OCI-LY1 (cell line): ENCODE results near the gene RAD23A.

Experiments
- H2AFZ ChIP-seq: fragments of 200-600 bp; sonication (generic), shearing (Covaris generic); 2 replicates; pipeline ENCODE4 v1.6.0; 2014; ENCODE audit warnings: antibody characterized with exemption, mild to moderate bottlenecking, low read length
- H3F3A ChIP-seq: fragments of 200-600 bp; sonication (generic), shearing (Covaris generic); 2 replicates; pipeline ENCODE4 v1.6.0; 2014; ENCODE audit warnings: mild to moderate bottlenecking, antibody characterized with exemption, low read length, moderate library complexity; ENCODE audit not compliant: insufficient read depth
- H3K27ac ChIP-seq: fragments of 200-600 bp; sonication (generic); 2 replicates; pipeline ENCODE4 v1.5.1; 2014; ENCODE audit warnings: low read length, mixed run types, mild to moderate bottlenecking, low read depth; ENCODE audit not compliant: poor library complexity, severe bottlenecking
- H3K27me3 ChIP-seq: fragments of 200-600 bp; sonication (generic); 2 replicates; pipeline ENCODE4 v1.6.0; 2014; ENCODE audit warnings: antibody characterized with exemption, mild to moderate bottlenecking, low read length, moderate library complexity; ENCODE audit not compliant: insufficient read depth
- H3K36me3 ChIP-seq: fragments of 200-600 bp; sonication (generic); 2 replicates; pipeline ENCODE4 v1.6.1; 2014; ENCODE audit warnings: mild to moderate bottlenecking, antibody characterized with exemption, low read length, moderate library complexity, mixed read lengths; ENCODE audit not compliant: insufficient read depth
- H3K4me1 ChIP-seq: fragments of 200-600 bp; sonication (generic); 2 replicates; pipeline ENCODE4 v1.5.1; 2014; ENCODE audit warnings: mild to moderate bottlenecking, low read length, moderate library complexity; ENCODE audit not compliant: insufficient read depth, severe bottlenecking
- H3K4me2 ChIP-seq: fragments of 200-600 bp; sonication (generic), shearing (Covaris generic); 2 replicates; pipeline ENCODE4 v1.6.1; 2014; ENCODE audit warnings: low read length
- H3K4me3 ChIP-seq: fragments of 200-600 bp; sonication (generic); 2 replicates; pipeline ENCODE4 v1.5.1; 2014; ENCODE audit warnings: low read length, low read depth, mild to moderate bottlenecking, mixed read lengths; ENCODE audit not compliant: poor library complexity, severe bottlenecking
- H3K79me2 ChIP-seq: fragments of 200-600 bp; shearing (Covaris generic); 2 replicates; pipeline ENCODE4 v1.6.1; 2016; ENCODE audit warnings: mixed run types, low read length, mixed read lengths; ENCODE audit not compliant: insufficient read depth
- H3K9ac ChIP-seq: fragments of 200-600 bp; sonication (generic), shearing (Covaris generic); 2 replicates; pipeline ENCODE4 v1.6.1; 2014; ENCODE audit warnings: mild to moderate bottlenecking, low read length, mixed read lengths
- H3K9me2 ChIP-seq: fragments of 200-600 bp; sonication (generic), shearing (Covaris generic); 2 replicates; pipeline ENCODE4 v1.6.1; 2014; ENCODE audit warnings: low read depth, mild to moderate bottlenecking, low read length, mixed read lengths
- H3K9me3 ChIP-seq: fragments of 200-600 bp; shearing (Covaris generic); 2 replicates; pipeline ENCODE4 v1.6.1; 2014; ENCODE audit warnings: low read length, mixed read lengths
- H4K20me1 ChIP-seq: fragments of 200-600 bp; sonication (generic), shearing (Covaris generic); 2 replicates; pipeline ENCODE4 v1.6.0; 2016; ENCODE audit warnings: mild to moderate bottlenecking, low read length; ENCODE audit not compliant: insufficient read depth
- CTCF ChIP-seq: fragments of 200-600 bp; sonication (generic), shearing (Covaris generic); IDR thresholded peaks from 2 replicates; pipeline ENCODE4 v1.5.1; 2017; ENCODE audit warnings: mild to moderate bottlenecking, antibody characterized with exemption, low read length, moderate library complexity, mixed read lengths
- EZH2 ChIP-seq: fragments of 200-600 bp; sonication (generic), shearing (Covaris generic); IDR thresholded peaks from 2 replicates; pipeline ENCODE4 v1.8.0; 2017; ENCODE audit warnings: borderline replicate concordance, mixed run types, mild to moderate bottlenecking, antibody characterized with exemption, low read length, moderate library complexity, mixed read lengths

Gene RAD23A

GRCh38 chr19:12959481-12959880, 13.8 kb downstream of the RAD23A start:
- H3K9me3 ChIP-seq, result no peaks in the 10 kb centered on the region
- 0 out of 2 replicates have a peak, but pooled peaks cover 4% of the 10 kb centered on the region for H3K27me3 ChIP-seq
- H3K4me3 ChIP-seq, result no peak overlapping the region
- H3F3A ChIP-seq, result 0 out of 2 replicates have a peak, but pooled peaks cover 7% of the 10 kb centered on the region
- H3K27ac ChIP-seq, result no peak overlapping the region
- H3K9me2 ChIP-seq, result no peaks in the 10 kb centered on the region
- no peaks in the 10 kb centered on the region for H4K20me1 ChIP-seq
- no peak overlapping the region for H3K9ac ChIP-seq
- TF ChIP-seq EZH2 (no peak), CTCF (no peak)
- no peak overlapping the region for H3K4me2 ChIP-seq
- no peaks in the 10 kb centered on the region for H3K79me2 ChIP-seq
- peaks cover 18% of the 10 kb centered on the region for H3K4me1 ChIP-seq
- no peak overlapping the region for H2AFZ ChIP-seq
- peaks cover 8% of the 10 kb centered on the region; the same call in 1 of the 2 replicates for H3K36me3 ChIP-seq

DNA sequence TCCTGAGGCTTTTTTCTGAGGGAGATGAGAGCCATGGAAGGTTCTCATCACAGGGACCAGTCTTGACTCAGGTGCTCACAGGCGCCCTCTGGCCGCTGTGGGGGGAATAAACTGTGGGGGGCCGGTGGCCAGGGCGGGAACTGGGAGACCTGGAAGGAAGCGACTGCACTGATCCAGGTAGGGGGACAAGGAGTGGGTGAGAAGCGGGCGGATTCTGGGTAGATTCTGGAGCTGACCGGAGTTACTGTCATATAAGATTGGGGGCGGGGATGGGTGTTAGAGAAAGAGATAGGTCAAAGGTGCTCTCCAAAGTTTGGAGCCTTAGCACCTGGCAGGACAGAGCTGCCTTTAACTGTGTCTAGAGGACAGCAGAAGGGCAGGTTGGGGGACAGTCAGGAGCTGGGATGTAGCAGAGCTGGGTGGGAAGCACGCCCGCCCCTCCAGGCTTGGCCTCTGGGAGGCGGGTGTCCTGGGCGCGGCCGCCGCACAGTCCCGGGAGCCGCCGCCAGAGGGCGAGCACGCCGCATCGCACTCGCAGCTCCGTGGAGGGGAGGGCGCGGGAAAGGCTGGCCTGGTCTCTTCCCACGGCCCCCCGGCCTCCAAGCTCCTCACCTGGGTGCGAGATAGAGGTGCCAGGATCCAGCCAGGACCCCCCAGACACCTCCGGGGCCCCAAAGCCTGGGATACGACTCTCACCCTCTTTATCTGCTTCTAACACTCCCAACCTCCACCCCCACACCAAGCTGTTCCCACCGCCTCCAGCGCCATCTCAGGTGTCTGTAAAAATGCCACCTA, 19.6 kb downstream of the RAD23A start:
- peak overlapping the region; percentile 85 for H3K4me2 ChIP-seq
- H3K9me2 ChIP-seq, result no peaks in the 10 kb centered on the region
- H3F3A ChIP-seq, result no peaks in the 10 kb centered on the region
- peak overlapping the region; percentile 57 for H3K4me3 ChIP-seq
- H3K79me2 ChIP-seq, result no peaks in the 10 kb centered on the region
- H3K4me1 ChIP-seq, result no peaks in the 10 kb centered on the region
- no peaks in the 10 kb centered on the region for H4K20me1 ChIP-seq
- H2AFZ ChIP-seq, result peak overlapping the region; percentile 67
- H3K9ac ChIP-seq, result peak overlapping the region; percentile 71
- no peaks in the 10 kb centered on the region for H3K9me3 ChIP-seq
- TF ChIP-seq CTCF, result peak; percentile 84
- no peak for TF ChIP-seq EZH2
- H3K27me3 ChIP-seq, result 0 out of 2 replicates have a peak, but pooled peaks cover 2% of the 10 kb centered on the region
- no peak overlapping the region for H3K27ac ChIP-seq
- H3K36me3 ChIP-seq, result no peaks in the 10 kb centered on the region

DNA sequence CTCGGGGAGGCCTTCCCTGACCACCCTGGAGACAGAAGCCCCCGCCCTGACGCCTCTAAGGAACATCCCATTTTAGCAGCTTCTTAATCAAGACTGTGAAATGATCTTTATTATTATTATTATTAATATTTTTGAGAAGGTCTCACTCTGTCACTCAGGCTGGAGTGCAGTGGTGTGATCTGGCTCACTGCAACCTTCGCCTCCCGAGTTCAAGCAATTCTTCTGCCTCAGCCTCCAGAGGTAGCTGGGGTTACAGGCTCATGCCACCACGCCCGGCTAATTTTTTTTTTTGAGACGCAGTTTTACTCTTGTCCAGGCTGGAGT, 20.1 kb downstream of the RAD23A start:
- Histone ChIP-seq H2AFZ (no peak overlapping the region), H3K4me2 (peak overlapping the region; percentile 85; the same call in 1 of the 2 replicates), H3F3A (no peaks in the 10 kb centered on the region), H3K36me3 (no peaks in the 10 kb centered on the region), H3K9ac (no peak overlapping the region; the same call in 1 of the 2 replicates), H4K20me1 (no peaks in the 10 kb centered on the region), H3K4me1 (no peaks in the 10 kb centered on the region), H3K9me2 (no peaks in the 10 kb centered on the region), H3K27ac (no peak overlapping the region), H3K79me2 (no peaks in the 10 kb centered on the region), H3K4me3 (peak overlapping the region; percentile 57), H3K9me3 (no peaks in the 10 kb centered on the region), H3K27me3 (no peaks in the 10 kb centered on the region)
- TF ChIP-seq EZH2, result no peak
- no peak for TF ChIP-seq CTCF
